ENCODE results near the gene TPRA1.

The TPRA1 gene

DNA sequence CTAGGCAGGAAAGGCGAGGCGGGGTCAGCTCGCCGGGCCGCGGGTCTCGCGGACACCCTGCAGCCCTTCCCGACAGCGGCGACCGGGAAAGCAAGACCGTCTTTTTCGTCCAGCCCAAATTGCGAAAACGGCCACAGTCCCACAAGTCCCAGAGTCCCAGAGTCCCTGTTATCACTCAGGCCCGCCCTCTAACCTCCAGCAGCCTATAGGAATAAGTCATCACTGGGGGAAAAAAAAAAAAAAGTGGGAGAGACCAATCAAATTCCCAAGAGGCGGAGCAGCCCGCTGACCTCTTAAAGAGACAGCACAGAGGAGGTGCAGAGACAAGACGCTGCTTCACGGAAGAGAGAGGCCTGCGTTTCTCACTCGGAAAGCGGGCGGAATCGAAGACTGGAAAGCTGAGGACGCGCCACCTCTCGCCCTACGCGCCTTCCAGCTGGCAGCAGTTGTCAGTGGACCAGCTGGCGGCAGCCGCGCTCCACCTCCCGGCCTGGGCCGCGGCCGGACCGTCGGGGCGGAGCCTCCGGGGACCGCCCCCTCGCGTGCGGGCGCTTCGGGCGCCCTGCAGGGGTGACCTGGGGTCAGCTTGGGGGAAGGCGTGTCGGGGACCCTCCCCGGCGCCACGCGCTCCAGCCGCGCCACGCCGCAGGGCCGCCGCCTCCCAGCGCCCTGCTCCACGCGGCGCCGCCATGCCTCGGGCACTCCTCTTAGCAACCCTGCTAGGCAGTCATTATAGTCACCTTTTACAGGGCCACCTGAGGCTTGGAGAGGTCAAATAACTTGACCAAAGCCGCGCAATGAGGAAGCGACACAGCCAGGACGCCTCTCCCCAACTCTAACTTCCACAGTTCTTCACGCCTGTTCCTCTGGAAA, at the start of gene TPRA1:
Gene TPRA1 (minus strand): TSS at position 141 of the 873 bp plus-strand sequence. CDS start 10,587 bp downstream, outside the sequence.
- peak; percentile 52 to 97 (median 89) for DNase-seq

DNA sequence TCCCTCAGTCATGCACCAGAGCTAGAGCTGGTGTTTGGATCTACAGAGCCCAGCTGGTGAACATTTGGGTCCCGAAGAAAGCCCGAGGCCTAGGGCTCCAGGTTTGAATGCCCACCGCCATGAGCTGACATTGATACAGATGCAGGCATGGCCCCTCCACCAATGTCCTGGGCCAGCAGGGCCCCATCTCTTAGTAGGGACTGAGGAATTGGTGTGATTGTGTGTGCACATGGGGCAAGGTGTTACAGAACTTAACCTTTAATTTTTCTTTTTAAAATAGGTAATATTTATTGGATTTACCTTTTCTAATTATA, 49.5 kb upstream of the TPRA1 start:
- DNase-seq = no peak

DNA sequence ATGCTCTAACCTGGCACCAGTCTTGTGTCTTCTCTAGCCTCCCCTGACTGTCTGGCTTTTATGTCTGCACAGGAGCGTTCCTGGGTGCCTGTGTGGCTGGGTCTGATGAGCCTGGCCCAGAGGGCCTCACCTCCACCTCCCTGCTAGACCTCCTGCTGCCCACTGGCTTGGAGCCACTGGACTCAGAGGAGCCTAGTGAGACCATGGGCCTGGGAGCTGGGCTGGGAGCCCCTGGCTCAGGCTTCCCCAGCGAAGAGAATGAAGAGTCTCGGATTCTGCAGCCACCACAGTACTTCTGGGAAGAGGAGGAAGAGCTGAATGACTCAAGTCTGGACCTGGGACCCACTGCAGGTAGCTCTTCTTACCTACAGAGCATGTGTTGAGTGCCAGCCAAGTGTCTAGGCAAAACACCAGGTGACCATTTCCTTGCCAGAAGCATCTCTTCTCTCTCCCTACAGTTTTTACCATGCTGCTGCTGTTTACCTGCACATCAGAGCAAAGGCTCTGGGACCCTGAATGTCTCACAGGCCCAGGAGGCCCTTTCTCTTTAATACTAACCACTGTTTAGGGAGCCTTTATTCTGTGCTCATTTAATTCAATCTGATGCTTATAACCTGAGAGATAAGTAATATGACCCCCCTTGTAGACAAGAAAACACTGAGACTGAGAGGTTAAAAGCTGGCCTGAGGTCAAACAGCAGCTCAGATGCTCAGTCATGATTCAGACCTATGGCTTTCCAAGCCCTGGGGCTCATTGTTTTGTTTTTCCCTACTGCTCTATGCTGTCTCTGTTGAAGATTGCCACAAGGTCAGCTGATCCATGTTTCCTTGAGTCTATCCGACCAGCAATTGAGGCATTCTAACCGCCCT, 48.9 kb upstream of the TPRA1 start:
- DNase-seq = no peak

DNA sequence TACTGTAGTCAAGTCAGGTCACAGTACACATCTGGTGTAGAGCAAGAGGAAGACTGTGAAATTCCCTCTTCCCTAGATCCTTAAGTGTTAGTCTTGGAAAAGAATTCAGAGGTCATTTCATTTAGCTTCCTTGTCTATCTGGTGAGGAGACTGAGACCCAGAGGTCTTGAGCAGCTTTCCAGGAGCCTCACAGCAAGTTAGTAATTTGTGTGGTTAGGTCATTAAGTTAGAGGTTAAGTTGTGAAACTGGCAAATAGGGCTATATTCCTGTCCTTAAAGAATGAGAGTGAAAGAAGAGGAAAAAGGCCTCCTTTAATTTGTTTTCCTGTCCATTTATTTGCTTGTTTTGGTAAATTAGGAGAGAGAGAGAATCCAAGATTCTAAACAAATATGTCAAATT, 47.4 kb upstream of the TPRA1 start:
- DNase-seq = no peak

DNA sequence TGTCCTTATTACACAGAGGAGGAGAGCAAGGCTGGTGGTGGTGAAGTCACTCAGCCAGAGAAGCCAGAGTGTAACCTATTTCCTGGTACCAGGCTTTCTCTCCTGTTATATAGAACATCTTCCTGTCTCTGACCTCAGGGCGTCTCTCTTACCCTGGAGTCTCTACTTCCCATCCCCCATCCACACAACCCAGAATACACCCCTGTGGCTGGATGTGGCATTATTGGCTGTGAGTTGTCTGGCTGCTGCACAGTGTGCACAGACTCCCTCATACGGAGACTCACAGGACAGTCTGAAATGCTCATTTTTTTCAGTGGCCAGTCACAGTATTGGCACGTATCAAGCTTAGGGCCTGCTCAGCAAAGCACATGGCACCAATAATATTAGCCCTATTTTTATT, 47.0 kb upstream of the TPRA1 start:
- DNase-seq = no peak

DNA sequence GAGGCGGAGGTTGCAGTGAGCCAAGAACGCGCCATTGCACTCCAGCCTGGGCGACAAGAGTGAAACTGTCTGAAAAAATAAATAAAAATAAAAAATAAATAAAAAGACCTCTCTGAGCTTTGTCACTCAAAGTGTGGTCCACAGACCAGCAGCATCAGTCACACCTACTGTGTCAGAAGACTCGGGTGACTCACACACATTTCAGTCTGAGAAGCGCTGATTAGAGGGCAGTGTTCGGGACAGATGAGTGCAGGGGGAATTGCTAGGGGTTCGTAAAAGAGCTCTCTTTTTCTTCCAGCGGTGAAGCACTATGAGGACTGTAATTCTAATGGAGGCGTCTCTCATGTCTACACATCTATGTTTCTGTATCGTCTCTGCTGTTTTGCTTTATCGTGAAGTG, 44.1 kb upstream of the TPRA1 start:
- DNase-seq = no peak

DNA sequence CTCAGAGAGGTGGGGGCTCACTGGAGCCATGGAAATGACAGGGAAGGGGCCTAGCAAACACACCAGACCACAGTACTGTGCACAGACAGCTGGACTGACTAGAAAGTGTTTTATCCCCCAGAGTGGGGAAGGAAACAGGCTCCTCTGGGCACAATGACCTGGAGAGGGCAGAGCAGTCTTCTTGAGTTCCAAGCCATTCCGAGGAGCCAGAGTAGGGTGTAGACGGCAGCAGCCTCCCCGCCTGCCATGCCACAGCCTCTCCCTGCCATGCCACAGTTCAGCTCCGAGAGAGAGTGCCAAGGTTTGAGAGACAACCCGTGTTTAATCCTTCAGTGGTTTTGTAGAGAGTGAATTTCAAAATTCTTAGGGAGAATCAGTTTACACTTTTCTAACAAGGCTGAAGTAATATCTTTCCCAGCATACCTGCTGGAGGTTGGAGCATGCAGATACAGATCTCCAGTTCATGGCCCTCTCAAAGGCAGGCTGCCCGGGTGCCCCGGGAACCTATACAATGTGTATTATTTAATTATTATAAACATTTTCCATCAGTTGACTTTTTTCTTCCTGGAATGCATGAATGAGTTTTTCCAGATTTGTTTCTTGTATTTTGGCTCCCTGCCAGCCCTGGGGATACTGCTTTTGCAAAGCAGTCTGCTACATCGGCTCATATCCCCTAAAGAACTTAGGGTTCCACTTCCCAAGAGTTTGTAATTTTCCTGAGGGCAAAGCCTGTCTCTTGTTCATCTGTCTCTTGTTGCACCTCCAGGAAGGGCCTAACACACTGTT, 41.7 kb upstream of the TPRA1 start:
- DNase-seq = peak in 1 of 14 donors; percentile 40

DNA sequence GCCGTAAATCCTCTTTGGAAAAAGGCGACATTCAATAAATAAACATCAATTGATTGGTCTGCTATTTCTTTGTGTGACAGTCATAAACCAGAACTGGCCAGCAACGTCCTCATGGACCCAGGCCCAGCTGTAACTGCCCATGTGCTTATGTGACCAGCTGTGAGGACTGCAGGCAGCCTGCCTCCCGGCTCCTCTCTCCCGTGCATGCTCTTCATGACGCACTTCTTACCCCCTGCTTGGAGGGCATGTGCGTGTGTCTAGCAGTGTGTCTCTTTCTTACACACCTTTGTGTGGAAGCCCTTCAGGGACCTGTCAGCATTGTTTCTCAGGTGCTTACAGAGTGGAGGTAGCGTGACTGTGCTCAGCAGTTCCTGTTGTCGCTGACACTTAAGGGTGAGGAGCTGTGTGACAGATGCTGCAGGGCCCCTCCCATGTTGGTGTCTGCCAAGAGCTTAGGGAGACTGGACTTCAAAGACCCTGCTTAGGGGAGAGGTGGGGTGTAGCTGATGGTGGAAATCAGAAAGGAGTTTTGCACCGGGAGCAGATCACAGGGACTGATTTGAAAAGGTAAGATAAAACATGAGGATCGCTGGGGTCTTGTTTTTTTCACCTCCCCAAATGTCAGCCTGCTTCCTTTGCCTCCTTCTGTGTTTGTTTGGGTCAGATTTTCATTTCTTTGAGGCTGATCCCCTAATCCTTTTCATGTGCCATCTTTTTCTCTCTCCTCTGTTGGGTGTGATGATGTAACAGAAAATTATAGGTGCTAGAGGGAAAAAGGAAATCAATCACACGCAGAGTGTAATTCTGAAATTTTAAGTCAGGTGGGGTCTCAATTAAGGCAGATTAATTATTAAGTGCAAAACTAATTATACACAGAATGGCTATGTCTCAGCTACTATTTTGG, 40.5 kb upstream of the TPRA1 start:
- peak in 1 of 14 donors; percentile 18 for DNase-seq

DNA sequence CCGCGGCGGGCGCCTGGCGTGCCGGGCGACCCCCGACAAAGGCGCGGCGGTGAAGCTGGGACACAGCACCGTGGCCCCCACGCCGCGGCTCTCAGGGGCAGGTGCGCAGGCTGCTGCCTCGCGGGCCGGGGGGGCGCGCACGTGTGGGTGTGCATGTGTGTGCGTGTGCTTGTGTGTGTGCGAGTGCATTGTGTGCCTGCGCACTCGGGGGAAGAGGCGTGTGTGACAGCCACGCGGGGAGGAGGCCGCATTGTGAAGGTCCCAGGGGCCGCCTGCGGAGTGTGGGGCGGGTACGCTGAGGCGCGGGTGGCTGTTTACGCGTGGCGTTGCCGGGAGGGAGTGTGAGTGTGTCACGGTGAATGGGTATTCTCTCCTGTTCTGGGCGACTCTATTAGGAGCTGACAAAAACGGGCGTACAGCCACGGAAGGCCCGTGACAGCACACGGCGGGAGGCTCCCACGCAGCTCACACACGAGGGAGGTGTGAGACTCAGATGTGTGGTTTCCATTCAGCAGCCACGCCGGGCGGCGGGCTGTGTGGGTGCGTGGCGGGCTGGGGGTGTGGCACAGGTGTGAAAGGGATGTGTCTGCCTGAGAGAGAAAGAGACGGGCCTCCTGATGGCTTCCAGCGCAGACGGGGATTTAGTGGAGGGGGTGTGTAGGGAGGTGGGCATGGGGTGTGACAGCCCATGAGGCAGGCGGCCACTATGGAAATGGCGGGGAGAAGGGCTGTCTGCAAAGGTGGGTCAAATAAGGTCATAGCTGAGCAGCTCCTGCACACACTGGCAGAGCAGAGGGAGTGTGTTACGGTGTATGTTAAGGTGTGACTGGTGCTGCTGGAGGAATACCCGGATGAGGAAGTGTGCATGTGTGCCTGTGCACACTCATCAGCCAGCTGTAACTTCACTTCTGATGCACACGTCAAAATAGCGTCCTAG, 39.2 kb upstream of the TPRA1 start:
- DNase-seq = peak in 2 of 14 donors; percentile 7 to 33

DNA sequence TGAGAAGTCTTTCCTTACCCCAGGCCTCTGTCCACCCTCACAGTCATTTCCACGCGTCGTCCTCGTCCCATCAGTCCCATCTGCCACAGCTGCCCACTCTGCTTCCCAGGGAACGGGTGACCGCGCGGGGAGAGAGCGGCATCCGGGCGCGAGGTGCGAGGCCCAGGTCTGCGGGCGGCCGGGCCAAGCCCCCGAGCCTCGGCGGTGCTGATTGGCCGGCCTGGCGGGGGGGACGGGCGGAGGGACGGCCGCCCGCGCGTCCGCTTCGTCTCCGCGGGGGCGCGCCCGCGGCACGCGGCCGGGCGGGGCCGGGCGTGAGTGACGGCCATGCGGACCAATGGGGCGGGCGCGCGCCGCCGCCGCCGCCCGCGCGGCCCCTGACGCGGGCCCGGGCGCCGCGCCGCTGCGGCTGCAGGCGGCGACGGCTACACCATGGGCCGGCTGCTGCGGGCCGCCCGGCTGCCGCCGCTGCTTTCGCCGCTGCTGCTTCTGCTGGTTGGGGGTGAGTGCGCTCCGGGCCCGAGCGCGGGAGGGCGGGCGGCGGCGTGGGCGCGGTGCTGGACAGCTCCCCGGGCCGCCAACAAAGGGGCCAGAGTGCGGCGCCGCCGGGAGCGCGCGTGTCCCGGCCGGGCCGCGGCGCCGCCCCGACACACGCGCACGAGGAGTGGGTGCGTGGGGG, 38.4 kb upstream of the TPRA1 start, which contains the start of gene PODXL2:
Gene PODXL2 (plus strand): TSS at position 398 of the 679 bp plus-strand sequence. CDS start 35 bp downstream, at position 433.
- peak in 8 of 14 donors; percentile 13 to 76 (median 42) for DNase-seq

DNA sequence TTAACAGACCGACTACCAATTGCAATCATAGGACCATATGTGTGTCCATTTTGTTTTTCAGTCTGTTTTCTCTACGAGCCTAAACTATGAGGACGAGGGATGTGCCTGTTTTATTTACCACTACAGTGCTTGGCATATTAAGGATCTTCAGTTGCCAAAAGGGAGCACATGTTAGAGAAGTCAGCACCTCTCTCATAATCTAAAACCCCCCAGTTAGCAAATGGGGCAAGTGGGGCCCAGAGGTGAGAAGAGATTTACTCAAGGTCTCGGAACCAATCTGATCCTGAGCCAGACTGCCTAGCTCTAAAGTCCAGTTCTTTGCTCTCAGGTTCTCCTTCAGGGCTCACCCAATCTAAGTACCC, 37.9 kb upstream of the TPRA1 start:
- DNase-seq = no peak

DNA sequence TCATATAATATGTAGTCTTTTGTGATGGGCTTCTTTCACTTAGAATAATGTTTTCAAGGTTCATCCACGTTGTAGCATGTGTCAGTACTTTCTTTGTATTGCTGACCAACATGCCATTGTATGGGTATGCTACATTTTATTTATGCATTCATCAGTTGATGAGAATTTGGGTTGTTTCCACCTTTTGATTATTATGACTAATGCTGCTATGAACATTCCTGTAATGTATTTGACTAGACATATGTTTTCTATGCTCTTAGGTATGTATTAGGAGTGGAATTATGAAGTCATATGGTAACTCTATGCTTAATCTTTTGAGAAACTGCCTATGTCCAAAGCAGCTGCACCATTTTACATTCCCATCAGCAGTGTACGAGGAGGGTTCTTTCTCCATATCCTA, 35.3 kb upstream of the TPRA1 start:
- no peak for DNase-seq

DNA sequence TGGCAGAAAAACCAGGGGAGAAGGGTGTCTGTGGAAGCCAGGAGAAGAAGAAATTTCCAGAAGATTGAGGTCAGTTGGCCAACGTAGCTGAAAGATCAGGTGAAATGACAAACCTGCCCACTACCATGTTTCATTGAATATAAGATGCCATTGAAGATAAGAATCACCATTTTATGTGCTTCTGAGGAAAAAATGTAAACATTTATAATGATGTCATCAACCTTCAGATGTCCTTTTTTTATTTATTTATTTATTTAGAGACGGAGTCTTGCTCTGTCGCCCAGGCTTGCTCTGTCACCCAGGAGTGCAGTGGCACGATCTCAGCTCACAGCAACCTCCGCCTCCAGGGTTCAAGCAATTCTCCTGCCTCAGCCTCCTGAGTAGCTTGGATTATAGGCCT, 33.5 kb upstream of the TPRA1 start:
- no peak for DNase-seq

DNA sequence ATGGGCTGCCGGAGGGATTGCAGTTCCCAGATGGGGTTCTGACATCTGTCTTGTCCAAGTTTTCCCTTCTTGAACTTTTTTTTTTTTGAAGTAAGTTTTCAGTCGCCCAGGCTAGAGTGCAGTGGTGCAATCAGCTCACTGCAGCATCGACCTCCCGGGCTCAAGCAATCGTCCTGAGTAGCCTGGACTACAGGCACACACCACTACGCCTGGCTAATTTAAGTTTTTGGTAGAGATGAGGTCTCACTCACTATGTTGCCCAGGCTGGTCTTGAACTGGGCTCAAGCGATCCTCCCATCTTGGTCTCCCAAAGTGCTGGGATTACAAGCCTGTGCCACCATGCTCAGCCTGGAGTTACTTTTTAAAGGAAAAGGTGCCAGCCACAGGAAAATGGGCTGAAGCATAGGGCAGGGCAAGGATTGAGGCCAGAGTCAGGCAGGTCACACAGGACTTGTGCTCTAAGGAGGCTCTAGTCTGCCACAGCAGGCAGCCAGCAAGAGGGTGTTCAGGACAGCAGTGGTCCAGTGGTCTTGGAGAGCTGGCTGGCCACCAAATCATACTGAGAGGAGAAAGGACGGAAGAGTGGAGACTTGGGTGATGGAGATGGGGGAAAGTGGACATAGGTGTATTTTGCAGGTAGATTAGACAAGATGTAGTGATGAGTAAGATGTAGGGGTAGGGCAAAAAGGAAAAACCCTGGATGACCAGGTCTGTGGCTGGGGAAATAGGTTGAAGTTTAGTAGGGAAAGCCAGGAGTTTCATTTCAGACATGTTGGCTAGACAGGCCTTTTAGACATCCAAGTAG, 32.4 kb upstream of the TPRA1 start:
- DNase-seq = no peak

DNA sequence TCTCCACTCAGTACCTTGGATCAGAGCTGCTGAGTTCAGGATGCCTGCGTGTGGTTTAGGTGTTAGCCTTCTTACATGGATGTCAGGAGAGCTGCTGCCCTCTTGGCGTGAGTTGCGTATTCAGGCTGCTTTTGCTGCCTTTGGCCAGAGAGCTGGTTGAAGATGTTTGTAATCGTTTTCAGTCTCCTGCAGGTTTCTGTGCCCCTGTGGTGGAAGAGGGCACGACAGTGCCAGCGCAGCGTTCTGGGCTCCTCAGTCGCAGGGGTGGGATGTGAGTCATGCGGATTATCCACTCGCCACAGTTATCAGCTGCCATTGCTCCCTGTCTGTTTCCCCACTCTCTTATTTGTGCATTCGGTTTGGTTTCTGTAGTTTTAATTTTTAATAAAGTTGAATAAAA, 31.5 kb upstream of the TPRA1 start:
- DNase-seq = no peak

DNA sequence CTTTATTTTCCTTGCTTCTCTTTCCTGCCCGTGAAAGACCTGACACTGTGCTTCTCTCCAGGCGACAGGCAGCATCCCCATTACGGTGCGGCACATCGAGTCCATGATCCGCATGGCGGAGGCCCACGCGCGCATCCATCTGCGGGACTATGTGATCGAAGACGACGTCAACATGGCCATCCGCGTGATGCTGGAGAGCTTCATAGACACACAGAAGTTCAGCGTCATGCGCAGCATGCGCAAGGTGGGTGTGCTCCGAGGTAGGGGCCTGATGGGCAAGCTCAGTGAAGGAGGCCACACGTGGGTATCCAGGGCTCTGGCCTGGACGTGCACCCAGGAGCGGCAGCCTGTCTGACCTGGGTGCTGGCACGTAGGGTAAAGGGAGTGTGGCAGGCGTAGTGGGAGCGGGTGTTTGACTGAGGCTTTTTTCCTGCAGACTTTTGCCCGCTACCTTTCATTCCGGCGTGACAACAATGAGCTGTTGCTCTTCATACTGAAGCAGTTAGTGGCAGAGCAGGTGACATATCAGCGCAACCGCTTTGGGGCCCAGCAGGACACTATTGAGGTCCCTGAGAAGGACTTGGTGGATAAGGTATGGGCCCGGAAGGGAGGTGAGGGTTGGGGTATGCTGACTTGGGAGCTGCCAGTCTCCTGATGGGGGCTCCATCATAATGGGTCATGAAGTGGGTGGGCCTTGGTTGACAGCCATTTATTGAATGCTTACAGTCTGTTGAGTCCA, 30.3 kb upstream of the TPRA1 start:
- DNase-seq = no peak

DNA sequence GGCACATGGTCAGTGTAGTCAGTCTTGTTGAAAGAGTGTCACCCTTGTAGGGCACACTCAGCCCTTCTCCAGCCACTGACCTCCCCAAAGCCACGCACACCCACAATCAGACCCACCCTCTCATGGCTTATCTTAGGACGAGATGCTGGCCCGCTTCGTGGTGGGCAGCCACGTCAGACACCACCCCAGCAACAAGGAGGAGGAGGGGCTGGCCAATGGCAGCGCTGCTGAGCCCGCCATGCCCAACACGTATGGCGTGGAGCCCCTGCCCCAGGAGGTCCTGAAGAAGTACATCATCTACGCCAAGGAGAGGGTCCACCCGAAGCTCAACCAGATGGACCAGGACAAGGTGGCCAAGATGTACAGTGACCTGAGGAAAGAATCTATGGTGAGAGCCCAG, 28.4 kb upstream of the TPRA1 start:
- DNase-seq = no peak
